HEK293 (cell line): ENCODE data around the gene PDE9A.

Experiments
- AEBP2 ChIP-seq: fragments of 450-650 bp; formaldehyde crosslinking; IDR thresholded peaks from 2 replicates; pipeline ENCODE4 v1.5.1; 2016; ENCODE audit warnings: missing biosample characterization, missing genetic modification characterization, borderline replicate concordance
- CTCF ChIP-seq: fragments of 450-650 bp; formaldehyde crosslinking; IDR thresholded peaks from 2 replicates; pipeline ENCODE4 v1.5.1; 2016; ENCODE audit warnings: missing biosample characterization, missing genetic modification characterization
- INSM2 ChIP-seq: fragments of 450-650 bp; formaldehyde crosslinking; IDR thresholded peaks from 2 replicates; pipeline ENCODE4 v1.5.1; 2016; ENCODE audit warnings: missing biosample characterization, missing genetic modification characterization
- OVOL3 ChIP-seq: fragments of 450-650 bp; formaldehyde crosslinking; IDR thresholded peaks from 2 replicates; pipeline ENCODE4 v1.5.1; 2016; ENCODE audit warnings: missing biosample characterization, missing genetic modification characterization
- REST ChIP-seq: fragments of 450-650 bp; formaldehyde crosslinking; IDR thresholded peaks from 2 replicates; pipeline ENCODE4 v1.5.1; 2016; ENCODE audit warnings: missing biosample characterization, missing genetic modification characterization
- ZBTB10 ChIP-seq: fragments of 450-650 bp; formaldehyde crosslinking; IDR thresholded peaks from 2 replicates; pipeline ENCODE4 v1.5.1; 2016; ENCODE audit warnings: missing biosample characterization, missing genetic modification characterization
- ZBTB44 ChIP-seq: fragments of 450-650 bp; IDR thresholded peaks from 2 replicates; pipeline ENCODE4 v1.5.1; 2018; ENCODE audit warnings: missing biosample characterization, mild to moderate bottlenecking, missing genetic modification characterization
- ZFP41 ChIP-seq: fragments of 450-650 bp; formaldehyde crosslinking; IDR thresholded peaks from 2 replicates; pipeline ENCODE4 v1.5.1; 2016; ENCODE audit warnings: missing biosample characterization, missing genetic modification characterization, borderline replicate concordance
- ZNF121 ChIP-seq: fragments of 450-650 bp; formaldehyde crosslinking; IDR thresholded peaks from 2 replicates; pipeline ENCODE4 v1.5.1; 2016; ENCODE audit warnings: missing biosample characterization, missing genetic modification characterization
- ZNF341 ChIP-seq: fragments of 450-650 bp; formaldehyde crosslinking; IDR thresholded peaks from 2 replicates; pipeline ENCODE4; 2016; ENCODE audit warnings: low read depth, missing biosample characterization, missing genetic modification characterization
- ZNF350 ChIP-seq: fragments of 450-650 bp; formaldehyde crosslinking; IDR thresholded peaks from 2 replicates; pipeline ENCODE4 v1.5.0; 2017; ENCODE audit warnings: missing biosample characterization, mild to moderate bottlenecking, missing genetic modification characterization
- ZNF398 ChIP-seq: fragments of 450-650 bp; formaldehyde crosslinking; IDR thresholded peaks from 2 replicates; pipeline ENCODE4 v1.5.1; 2017; ENCODE audit warnings: missing biosample characterization, missing genetic modification characterization
- ZNF747 ChIP-seq: fragments of 450-650 bp; formaldehyde crosslinking; IDR thresholded peaks from 2 replicates; pipeline ENCODE4 v1.5.1; 2016; ENCODE audit warnings: missing biosample characterization, missing genetic modification characterization

GRCh38 chr21:42747746-42748351 lies 94.4 kb downstream of the PDE9A start:
- TF ChIP-seq REST (tag by site-specific recombination) (no peak), ZNF747 (tag by site-specific recombination) (no peak), ZNF398 (tag by site-specific recombination) (no peak), CTCF (tag by site-specific recombination) (no peak), AEBP2 (tag by site-specific recombination) (no peak), ZNF350 (tag by site-specific recombination) (no peak), ZNF121 (no peak), OVOL3 (no peak), ZFP41 (tag by site-specific recombination) (no peak), ZBTB44 (tag by site-specific recombination) (no peak), ZBTB10 (tag by site-specific recombination) (no peak), ZNF341 (no peak), INSM2 (no peak)
